ENCODE data around the gene NR1D2. TPM values are rescaled to one million over a fixed set of nuclear protein-coding genes. Genes with fewer than 3 reads are reported as not detected.

The NR1D2 gene
- total RNA-seq, 6 donors from 2014 or later = 19.6 to 52.4 (median 38.9) TPM

DNA sequence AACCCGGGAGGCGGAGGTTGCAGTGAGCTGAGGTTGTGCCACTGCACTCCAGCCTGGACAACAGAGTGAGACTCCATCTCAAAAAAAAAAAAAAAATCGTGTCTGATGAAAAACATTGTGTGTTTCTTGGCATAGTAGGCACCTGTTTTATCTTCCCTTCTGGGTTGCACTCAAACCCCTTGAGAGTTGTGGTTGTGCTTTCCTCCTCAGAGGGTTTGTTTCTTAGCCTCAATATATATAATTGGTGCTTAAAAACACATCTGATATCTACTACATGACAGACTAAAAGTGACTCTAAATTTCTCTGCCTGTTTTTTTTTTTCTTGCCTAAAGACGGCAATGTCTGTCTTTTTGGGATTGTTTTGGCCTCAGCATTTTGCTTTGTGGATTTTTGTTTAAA is 7.6 kb downstream of the NR1D2 start:
- no peaks in the 10 kb centered on the region for H3K9me3 ChIP-seq
- no peak overlapping the region for H3K27ac ChIP-seq
- H3K4me1 ChIP-seq = peaks cover 25 to 61% (median 44%) of the 10 kb centered on the region in 4 donors
- peaks cover 0 to 13% (median 0%) of the 10 kb centered on the region in 4 donors for H3K36me3 ChIP-seq
- no peak for ATAC-seq (ENCODE audit: low FRiP score in 2 of 2)
- H3K27me3 ChIP-seq = no peaks in the 10 kb centered on the region
- no peak for TF ChIP-seq POLR2A (IDR thresholded peaks at IDR 0.05)
- TF ChIP-seq EP300 (IDR thresholded peaks at IDR 0.05) = no peak
- TF ChIP-seq POLR2AphosphoS5 (IDR thresholded peaks at IDR 0.05) = no peak
- TF ChIP-seq, protein P1, sequence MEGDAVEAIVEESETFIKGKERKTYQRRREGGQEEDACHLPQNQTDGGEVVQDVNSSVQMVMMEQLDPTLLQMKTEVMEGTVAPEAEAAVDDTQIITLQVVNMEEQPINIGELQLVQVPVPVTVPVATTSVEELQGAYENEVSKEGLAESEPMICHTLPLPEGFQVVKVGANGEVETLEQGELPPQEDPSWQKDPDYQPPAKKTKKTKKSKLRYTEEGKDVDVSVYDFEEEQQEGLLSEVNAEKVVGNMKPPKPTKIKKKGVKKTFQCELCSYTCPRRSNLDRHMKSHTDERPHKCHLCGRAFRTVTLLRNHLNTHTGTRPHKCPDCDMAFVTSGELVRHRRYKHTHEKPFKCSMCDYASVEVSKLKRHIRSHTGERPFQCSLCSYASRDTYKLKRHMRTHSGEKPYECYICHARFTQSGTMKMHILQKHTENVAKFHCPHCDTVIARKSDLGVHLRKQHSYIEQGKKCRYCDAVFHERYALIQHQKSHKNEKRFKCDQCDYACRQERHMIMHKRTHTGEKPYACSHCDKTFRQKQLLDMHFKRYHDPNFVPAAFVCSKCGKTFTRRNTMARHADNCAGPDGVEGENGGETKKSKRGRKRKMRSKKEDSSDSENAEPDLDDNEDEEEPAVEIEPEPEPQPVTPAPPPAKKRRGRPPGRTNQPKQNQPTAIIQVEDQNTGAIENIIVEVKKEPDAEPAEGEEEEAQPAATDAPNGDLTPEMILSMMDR (IDR thresholded peaks at IDR 0.05) = no peak
- 81 to 88% methylated on average over 4 of the region's 4 CpGs for WGBS, 2 donors
- DNase-seq = no peak
- no peak overlapping the region for H3K4me3 ChIP-seq

- DNase-seq (no peak), ATAC-seq (ENCODE audit: low FRiP score in 2 of 2) (no peak)
- WGBS, 2 donors = 55 to 75% methylated on average over 1 of the region's 1 CpG
- H3K9me3 ChIP-seq = no peaks in the 10 kb centered on the region
- no peak overlapping the region for H3K27ac ChIP-seq
- TF ChIP-seq EP300 (IDR thresholded peaks at IDR 0.05) (no peak), POLR2AphosphoS5 (IDR thresholded peaks at IDR 0.05) (no peak), POLR2A (IDR thresholded peaks at IDR 0.05) (no peak)
- TF ChIP-seq, protein P1 (IDR thresholded peaks at IDR 0.05) = no peak
- no peak overlapping the region for H3K4me3 ChIP-seq
- H3K4me1 ChIP-seq = peaks cover 23 to 52% (median 38%) of the 10 kb centered on the region in 4 donors
- peaks cover 0 to 13% (median 0%) of the 10 kb centered on the region in 4 donors for H3K36me3 ChIP-seq
- H3K27me3 ChIP-seq = no peaks in the 10 kb centered on the region
Measured at GRCh38 chr3:23953523-23953922, 8.4 kb downstream of the NR1D2 start.

DNA sequence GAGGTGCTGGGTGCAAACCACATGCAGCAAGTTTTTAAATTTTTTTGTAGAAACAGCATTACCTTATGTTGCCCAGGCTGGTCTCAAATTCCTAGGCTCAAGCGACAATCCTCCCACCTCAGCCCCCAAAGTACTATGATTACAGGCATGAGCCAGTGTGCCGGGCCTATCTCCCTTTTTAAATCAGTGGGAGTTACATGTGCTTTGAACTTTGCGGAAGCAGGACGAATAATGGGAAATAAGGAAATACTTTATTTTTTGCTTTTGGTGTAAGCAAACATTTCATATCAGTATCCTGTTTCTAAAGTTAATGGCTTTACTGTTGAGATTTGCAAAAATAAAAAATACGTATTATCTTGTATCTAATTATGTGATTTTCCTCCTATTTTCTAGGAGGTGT is 9.1 kb downstream of the NR1D2 start:
- Histone ChIP-seq H3K4me3 (no peak overlapping the region), H3K27ac (no peak overlapping the region), H3K27me3 (no peaks in the 10 kb centered on the region), H3K4me1 (peaks cover 23 to 51% (median 38%) of the 10 kb centered on the region in 4 donors), H3K36me3 (peaks cover 0 to 13% (median 0%) of the 10 kb centered on the region in 4 donors), H3K9me3 (no peaks in the 10 kb centered on the region)
- ATAC-seq (ENCODE audit: low FRiP score in 2 of 2) (no peak), DNase-seq (no peak)
- WGBS, 2 donors = 69 to 73% methylated on average over 5 of the region's 5 CpGs
- TF ChIP-seq POLR2AphosphoS5 (IDR thresholded peaks at IDR 0.05) (no peak), EP300 (IDR thresholded peaks at IDR 0.05) (no peak), POLR2A (IDR thresholded peaks at IDR 0.05) (no peak)
- TF ChIP-seq, protein P1 (IDR thresholded peaks at IDR 0.05) = no peak

- no peak for DNase-seq
- 71 to 73% methylated on average over 3 of the region's 3 CpGs for WGBS, 2 donors
- no peak overlapping the region for H3K27ac ChIP-seq
- no peak for ATAC-seq (ENCODE audit: low FRiP score in 2 of 2)
- no peak overlapping the region for H3K4me3 ChIP-seq
- TF ChIP-seq POLR2A (IDR thresholded peaks at IDR 0.05) (no peak), EP300 (IDR thresholded peaks at IDR 0.05) (no peak), POLR2AphosphoS5 (IDR thresholded peaks at IDR 0.05) (no peak)
- TF ChIP-seq, protein P1 (IDR thresholded peaks at IDR 0.05) = no peak
- H3K4me1 ChIP-seq = peaks cover 1 to 36% (median 20%) of the 10 kb centered on the region in 4 donors
- H3K27me3 ChIP-seq = no peaks in the 10 kb centered on the region
- no peaks in the 10 kb centered on the region for H3K9me3 ChIP-seq
- peaks cover 0 to 28% (median 3%) of the 10 kb centered on the region in 4 donors for H3K36me3 ChIP-seq
Measured at GRCh38 chr3:23956701-23957100, 11.6 kb downstream of the NR1D2 start.

Measured in upper lobe of left lung (tissue), 6 donors.